Stimulated activated CD4-positive, alpha-beta T cell treated with anti-CD3 and anti-CD28 coated beads, Interleukin-2, amount 100 ng/mL, for 24 hours (primary cell): Measurements from ENCODE around the gene CDC34.

ENCODE experiments used
- DNase-seq, 2 donors: peaks; one replicate each; pipeline ENCODE4 v3.0.0-alpha.2; 2020

The CDC34 gene

GRCh38 chr19:497869-498510 lies 33.6 kb upstream of the CDC34 start:
- DNase-seq, result no peak

- no peak for DNase-seq
Observed at GRCh38 chr19:498511-498891, 33.1 kb upstream of the CDC34 start.

DNA sequence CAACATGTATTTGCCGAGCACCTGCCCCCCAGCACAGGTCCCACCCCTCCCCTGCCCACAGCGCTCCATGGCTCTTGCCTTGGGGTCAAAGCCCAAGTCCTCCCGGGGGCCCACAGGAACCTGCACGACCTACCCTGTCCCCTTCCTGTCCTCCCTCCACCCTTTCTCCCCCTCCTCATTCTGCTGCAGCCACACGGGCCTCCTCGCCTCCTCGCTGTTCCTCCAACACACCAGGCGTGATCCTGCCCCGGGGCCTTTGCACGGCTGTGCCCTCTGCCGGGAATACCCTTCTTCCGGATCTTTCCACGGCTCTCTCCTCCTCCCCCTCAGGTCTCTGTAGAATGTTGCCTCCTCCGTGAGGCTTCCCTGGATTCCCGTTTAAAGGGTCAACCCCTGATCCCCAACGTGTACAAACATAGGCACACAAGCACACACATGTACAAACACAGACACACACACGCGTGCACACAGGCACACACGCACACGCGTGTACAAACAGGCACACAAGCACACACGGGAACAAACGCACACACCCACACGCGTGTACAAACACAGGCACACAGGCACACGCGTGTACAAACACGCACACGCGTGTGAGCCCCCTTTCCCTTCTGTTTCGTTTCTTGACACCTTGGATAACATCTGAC lies 32.5 kb upstream of the CDC34 start:
- DNase-seq, result no peak

GRCh38 chr19:501646-502045 lies 29.9 kb upstream of the CDC34 start:
- no peak for DNase-seq

- no peak for DNase-seq
Observed at GRCh38 chr19:504616-505015, 26.9 kb upstream of the CDC34 start.

DNA sequence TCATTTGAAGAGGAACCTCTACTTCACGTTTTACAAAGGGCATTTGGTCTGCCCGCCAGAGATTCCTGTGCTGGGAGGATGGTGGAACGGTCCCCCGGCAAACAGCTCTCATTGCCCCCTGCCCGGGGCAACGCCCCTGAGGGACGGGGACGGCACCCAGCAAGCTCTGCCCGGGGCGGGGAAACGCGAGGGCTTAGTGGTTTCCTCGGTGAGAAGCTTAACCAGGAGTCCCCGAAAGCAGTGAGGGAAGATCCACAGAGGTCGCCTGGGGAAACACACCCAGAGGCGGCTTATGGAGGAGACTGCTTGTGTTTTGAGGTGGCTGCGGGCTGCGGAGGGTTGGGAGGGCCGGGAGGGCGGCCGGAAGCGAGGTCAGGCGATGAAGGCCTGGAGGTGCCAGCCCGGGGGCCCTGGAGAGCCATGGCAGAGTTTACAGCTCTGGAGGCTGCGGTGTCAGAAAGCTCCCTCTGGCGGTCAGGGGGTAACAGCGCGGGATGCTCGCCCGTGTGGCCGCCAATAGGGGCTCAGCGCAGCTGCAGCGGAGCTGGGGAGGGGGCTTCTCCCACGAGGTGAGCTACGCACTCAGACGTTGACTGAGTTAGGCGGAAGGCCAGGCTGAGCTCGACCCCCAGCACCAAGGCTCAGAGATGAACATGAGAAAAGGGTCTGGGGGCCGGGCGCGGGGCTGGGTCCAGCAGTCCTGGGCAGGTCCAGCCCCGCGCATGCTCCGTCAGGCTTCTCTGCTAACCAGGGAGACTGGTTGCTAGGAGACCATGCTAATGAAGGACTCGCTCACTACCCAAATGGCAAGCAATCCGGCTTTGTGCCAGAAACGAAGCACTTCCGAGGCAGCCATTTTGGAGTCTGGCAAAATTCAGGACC lies 24.9 kb upstream of the CDC34 start:
- DNase-seq, result peak; percentile 91 to 95

GRCh38 chr19:507286-508203 lies 24.0 kb upstream of the CDC34 start, which contains the start of gene TPGS1:
TSS of gene TPGS1 (plus strand) at chr19:507497. CDS start at chr19:507507, 10 bp downstream.
- DNase-seq, result peak; percentile 80 to 85

GRCh38 chr19:508204-509150 lies 23.1 kb upstream of the CDC34 start:
- DNase-seq, result no peak

DNA sequence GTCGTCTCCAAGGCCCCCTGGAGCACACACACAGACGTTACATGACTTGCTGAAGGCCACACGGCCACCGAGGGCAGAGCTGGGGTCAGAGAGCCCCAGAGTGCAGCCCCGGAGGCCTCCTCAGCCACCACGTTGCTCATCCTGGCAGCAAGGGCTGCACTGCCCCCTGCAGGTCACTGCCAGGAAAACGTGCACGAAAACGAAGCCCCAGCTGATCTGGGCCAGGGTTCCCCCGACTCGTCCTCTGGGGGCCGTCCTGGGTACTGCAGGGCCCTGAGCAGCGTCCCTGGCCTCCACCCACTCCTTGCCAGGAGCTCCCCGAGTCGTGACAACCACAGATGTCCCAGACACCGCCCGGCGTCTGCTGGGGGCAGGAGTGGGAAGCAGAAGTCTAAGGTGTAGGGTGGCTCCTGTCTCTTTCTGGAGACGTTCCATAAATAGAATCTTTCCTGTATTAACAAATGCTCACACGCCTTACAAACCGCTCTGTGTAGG lies 20.9 kb upstream of the CDC34 start:
- peak; percentile 95 to 96 for DNase-seq

DNA sequence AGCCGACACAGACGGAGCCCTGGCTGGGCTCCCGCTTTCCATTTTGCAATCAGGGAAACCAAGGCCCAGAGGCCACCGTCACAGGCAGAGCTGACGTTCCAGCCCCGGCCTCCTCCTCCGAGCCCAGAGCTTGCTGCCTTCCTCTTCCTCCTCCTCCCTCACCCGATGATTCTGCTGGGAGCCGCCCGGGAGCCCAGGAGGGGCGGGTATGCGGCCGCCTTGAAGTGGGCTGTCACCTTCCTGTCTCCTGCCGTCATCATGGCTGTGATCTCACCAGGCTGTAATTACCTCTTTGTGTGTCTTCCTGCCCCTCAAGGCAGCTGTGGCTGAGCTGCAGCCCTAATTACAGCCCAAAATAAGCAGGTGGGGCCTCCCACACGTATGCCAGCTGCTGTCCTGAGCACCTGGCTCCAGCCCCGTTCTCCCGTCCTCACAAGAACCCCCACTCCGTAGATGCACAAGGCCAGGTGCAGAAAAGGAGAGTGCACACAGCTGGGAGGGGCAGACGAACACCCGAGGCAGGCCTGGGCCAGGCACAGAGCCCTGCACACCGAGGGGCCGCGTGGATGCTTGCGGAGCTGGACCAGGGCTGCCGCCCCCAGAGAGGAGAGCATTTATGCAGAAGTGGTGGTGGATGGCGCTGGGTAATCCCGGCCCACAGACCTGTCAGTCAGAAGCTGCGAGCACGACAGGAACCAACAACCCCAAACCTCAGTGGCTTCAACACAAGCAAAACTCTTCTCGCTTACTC lies 20.3 kb upstream of the CDC34 start:
- DNase-seq, result peak; percentile 74 to 76

DNA sequence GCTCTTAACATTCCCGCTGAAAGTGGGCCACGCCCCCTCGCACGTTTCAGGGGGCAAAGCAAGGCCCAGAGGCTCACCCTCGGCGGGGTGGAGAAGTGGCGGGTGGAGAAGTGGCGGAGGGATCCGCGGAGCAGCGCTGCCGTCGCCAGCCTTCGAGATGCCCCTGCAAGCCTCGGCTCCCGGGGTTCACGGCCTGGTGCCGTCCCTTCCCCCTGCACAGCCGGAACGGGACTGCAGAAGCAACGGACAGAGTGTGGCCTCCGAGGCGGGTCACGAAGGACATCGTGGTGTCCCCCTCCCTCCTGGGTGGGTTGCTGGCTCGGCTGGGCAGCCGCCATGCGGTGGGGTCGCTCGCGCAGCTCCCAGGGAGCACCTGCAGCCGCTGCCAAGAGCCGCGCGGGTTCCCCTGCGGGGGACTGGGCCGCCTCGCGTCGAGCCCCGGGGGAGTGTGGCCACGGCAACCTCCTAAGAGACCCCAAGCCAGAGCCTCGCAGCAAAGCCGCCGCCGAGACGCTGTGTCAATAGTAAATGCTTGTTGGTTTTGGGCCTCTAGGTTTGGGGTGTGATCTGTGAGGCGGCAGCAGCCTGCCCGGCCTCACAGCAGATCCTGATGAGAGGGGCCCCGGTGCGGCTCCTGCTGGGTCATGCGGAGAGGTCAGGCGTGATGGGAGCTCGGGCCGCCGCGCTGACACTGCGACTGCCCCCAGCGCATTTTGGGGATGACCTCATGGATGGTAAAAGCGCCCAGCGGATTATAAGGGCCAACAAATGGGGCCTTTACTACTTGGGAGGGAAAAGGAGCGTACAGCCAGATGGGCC lies 18.8 kb upstream of the CDC34 start:
- DNase-seq, result no peak

DNA sequence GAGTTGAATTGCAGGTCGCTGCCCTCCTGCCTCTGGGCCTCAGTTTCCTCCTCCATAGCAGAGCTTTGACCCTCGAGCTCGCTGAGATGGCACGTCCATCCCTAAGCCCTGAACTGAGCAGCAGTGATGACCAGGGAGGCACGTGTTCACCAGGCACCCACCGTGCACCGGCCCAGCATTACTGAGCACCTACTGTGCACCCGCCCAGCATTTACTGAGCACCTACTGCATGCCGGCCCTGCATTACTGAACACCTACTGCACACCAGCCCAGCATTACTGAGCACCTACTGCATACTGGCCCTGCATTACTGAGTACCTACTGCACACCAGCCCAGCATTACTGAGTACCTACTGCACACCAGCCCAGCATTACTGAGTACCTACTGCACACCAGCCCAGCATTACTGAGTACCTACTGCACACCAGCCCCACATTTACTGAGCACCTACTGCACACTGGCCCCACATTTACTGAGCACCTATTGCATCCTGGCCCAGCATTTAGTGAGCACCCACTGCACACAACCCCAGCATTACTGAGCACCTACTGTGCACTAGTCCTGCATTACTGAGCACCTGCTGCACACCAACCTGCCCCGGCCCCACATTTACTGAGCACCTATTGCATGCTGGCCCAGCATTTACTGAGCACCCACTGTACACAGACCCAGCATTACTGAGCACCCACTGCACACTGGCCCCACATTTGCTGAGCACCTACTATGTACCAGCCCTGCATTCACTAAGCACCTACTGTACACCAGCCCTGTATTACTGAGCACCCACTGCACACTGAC lies 18.0 kb upstream of the CDC34 start:
- no peak for DNase-seq

GRCh38 chr19:514166-514663 lies 17.3 kb upstream of the CDC34 start:
- no peak for DNase-seq

DNA sequence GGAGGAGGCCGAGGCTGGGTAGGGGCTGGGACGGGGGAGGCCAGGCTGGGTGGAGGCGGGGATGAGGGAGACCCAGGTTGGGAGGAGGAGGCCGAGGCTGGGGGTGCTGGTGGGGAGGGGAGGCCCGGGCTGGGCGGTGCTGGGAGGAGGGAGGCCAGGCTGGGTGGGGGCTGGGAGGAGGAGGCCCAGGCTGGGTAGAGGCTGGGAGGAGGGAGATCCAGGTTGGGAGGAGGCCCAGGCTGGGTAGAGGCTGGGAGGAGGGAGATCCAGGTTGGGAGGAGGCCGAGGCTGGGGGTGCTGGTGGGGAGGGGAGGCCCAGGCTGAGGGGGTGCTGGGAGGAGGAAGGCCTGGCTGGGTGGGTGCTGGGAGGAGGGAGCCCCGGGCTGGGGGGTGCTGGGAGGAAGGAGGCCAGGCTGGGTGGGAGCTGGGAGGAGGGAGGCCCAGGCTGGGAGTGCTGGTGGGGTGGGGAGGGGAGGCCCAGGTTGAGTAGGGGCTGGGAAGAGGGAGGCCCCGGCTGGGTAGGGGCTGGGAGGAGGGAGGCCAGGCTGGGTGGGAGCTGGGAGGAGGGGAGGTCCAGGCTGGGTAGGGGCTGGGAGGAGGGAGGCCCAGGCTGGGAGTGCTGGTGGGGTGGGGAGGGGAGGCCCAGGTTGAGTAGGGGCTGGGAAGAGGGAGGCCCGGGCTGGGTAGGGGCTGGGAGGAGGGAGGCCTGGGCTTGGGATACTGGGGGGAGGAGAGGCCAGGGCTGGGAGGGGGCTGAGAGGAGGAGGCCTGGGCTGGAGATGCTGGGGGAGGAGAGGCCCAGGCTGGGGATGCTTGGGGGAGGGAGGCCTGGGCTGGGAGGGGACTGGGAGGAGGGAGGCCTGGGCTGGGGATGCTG lies 13.6 kb upstream of the CDC34 start:
- no peak for DNase-seq

DNA sequence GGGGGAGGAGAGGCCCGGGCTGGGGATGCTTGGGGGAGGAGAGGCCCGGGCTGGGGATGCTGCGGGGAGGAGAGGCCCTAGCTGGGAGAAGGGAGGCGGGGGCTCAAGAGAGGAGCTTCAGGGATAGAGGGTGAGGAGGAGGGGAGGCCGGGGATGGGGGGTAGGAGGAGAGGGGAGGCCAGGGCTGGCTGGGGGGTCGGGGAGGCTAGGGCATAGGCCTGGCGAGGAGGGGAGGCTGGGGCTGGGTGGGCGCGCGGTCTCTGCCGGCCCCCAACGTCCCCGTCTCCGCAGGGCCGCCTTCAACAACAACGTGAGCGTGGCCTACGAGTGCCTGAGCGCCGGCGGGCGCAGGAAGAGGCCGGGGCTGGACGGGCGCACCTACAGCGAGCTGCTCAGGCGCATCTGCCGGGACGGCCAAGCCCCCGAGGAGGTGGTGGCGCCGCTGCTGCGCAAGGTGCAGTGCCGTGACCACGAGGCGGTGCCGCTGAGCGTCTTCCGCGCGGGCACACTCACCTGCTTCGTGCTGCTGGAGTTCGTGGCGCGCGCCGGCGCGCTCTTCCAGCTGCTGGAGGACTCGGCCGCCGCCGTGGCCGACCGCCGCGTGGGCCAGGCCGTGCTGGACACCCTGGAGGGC lies 12.8 kb upstream of the CDC34 start:
- DNase-seq, result peak; percentile 57 to 63

- DNase-seq, result no peak
Observed at GRCh38 chr19:519449-519865, 12.1 kb upstream of the CDC34 start.

- DNase-seq, result no peak
Observed at GRCh38 chr19:522726-523125, 8.8 kb upstream of the CDC34 start.
